Stimulated activated CD4-positive, alpha-beta T cell treated with anti-CD3 and anti-CD28 coated beads, Interleukin-1b, Interleukin-23, amount 100 ng/mL, for 48 hours (primary cell): ENCODE results near the gene BRSK2.

Experiments used
- DNase-seq: peaks from one replicate; pipeline ENCODE4 v3.0.0-alpha.2; 2020

BRSK2 gene

GRCh38 chr11:1484061-1484671 lies 94.4 kb downstream of the BRSK2 start:
- DNase-seq: no peak

- DNase-seq: no peak
Observed at GRCh38 chr11:1484695-1485503, 95.2 kb downstream of the BRSK2 start.

- no peak for DNase-seq
Observed at GRCh38 chr11:1485504-1485885, 95.8 kb downstream of the BRSK2 start.

GRCh38 chr11:1486054-1486825 lies 96.5 kb downstream of the BRSK2 start, which contains the start of gene MOB2:
MOB2 (minus strand) TSS chr11:1486779; CDS start chr11:1486556, 223 bp downstream.
- DNase-seq: no peak

GRCh38 chr11:1487091-1487850 lies 97.5 kb downstream of the BRSK2 start:
- DNase-seq: no peak

GRCh38 chr11:1487851-1488574 lies 98.3 kb downstream of the BRSK2 start:
- no peak for DNase-seq

- DNase-seq: no peak
Observed at GRCh38 chr11:1488575-1489180, 98.9 kb downstream of the BRSK2 start.

GRCh38 chr11:1490651-1491050 lies 100.9 kb downstream of the BRSK2 start:
- no peak for DNase-seq

GRCh38 chr11:1491379-1491778 lies 101.6 kb downstream of the BRSK2 start:
- DNase-seq: no peak

GRCh38 chr11:1493650-1494244 lies 104.0 kb downstream of the BRSK2 start:
- no peak for DNase-seq

- DNase-seq: no peak
Observed at GRCh38 chr11:1494650-1495049, 104.9 kb downstream of the BRSK2 start.

GRCh38 chr11:1496091-1496760 lies 106.5 kb downstream of the BRSK2 start:
- DNase-seq: no peak

- no peak for DNase-seq
Observed at GRCh38 chr11:1496761-1497095, 107.0 kb downstream of the BRSK2 start.

- no peak for DNase-seq
Observed at GRCh38 chr11:1497600-1497999, 107.9 kb downstream of the BRSK2 start.

- no peak for DNase-seq
Observed at GRCh38 chr11:1498262-1498661, 108.5 kb downstream of the BRSK2 start.

GRCh38 chr11:1499261-1499890 lies 109.6 kb downstream of the BRSK2 start:
- no peak for DNase-seq

GRCh38 chr11:1499899-1500298 lies 110.2 kb downstream of the BRSK2 start:
- DNase-seq: no peak

GRCh38 chr11:1500466-1501420 lies 111.0 kb downstream of the BRSK2 start:
- no peak for DNase-seq
